Gastrocnemius medialis (tissue), 4 donors: ENCODE data around the gene MINDY4. TPM values are rescaled to one million over a fixed set of nuclear protein-coding genes. Genes with fewer than 3 reads are reported as not detected.
"Not testable (repeated sequence)": the region's sequence is repeated elsewhere in the genome, so short reads cannot be mapped to it uniquely, and the experiment has no call there.

ENCODE experiments used
- ATAC-seq, 2 donors: fragments of 150-250 bp; one replicate each; pipeline ENCODE4 v1.9.1; 2016
- DNase-seq, 2 donors: peaks; one replicate each; pipeline ENCODE4 v3.0.0-alpha.2; 2019
- H3K27ac ChIP-seq, 4 donors: fragments of 200-600 bp; sonication (generic); 1 replicate in 1 of 4; 2 replicates in 3 of 4; pipeline ENCODE4 v1.5.1; 2016 to 2018; ENCODE audit warnings: mild to moderate bottlenecking in 2 of 4, moderate library complexity in 1 of 4
- H3K27me3 ChIP-seq, 3 donors: fragments of 200-600 bp; sonication (generic) in 2 of 3; 1 replicate in 1 of 3; 2 replicates in 2 of 3; pipeline versions ENCODE4 v1.5.1 to v1.6.0; 2016 to 2019; ENCODE audit warnings: mild to moderate bottlenecking in 1 of 3, moderate library complexity in 1 of 3
- H3K36me3 ChIP-seq, 2 donors: fragments of 200-600 bp; sonication (generic) in 1 of 2; one replicate each; pipeline ENCODE4 v1.5.1; 2017 to 2018
- H3K4me1 ChIP-seq, 2 donors: fragments of 200-600 bp; sonication (generic) in 1 of 2; one replicate each; pipeline ENCODE4 v1.5.1; 2016 to 2017; ENCODE audit warnings: mild to moderate bottlenecking in 2 of 2
- H3K4me3 ChIP-seq, 4 donors: fragments of 200-600 bp; sonication (generic) in 3 of 4; 1 replicate in 1 of 4; 2 replicates in 3 of 4; pipeline ENCODE4 v1.5.1; 2016 to 2019; ENCODE audit warnings: mild to moderate bottlenecking in 2 of 4
- H3K9me3 ChIP-seq, 3 donors: fragments of 200-600 bp; sonication (generic) in 2 of 3; 1 replicate in 1 of 3; 2 replicates in 2 of 3; pipeline ENCODE4 v1.5.1; 2016 to 2019
- POLR2A ChIP-seq, 2 donors: fragments of 450-650 bp; IDR thresholded peaks; one replicate each; pipeline ENCODE4 v1.6.1; 2017; ENCODE audit warnings: antibody characterized with exemption in 2 of 2, mild to moderate bottlenecking in 2 of 2, moderate library complexity in 2 of 2
- in situ Hi-C, 4 donors: fragments of 200-750 bp; cut with MboI; loops; one replicate each; pipeline versions ENCODE4 v1.15.0 to v1.8.0; 2017; ENCODE audit warnings: low sequenced_read_pairs in 4 of 4
- intact Hi-C: fragments of 100-400 bp; cut with DNase I; formaldehyde crosslinking; loops from one replicate; pipeline ENCODE4 v1.15.1; 2023; ENCODE audit warnings: low total_unique reads
- total RNA-seq, 4 donors: library from RNA; depleted of rRNA; stranded (reverse); fragments of >200 nt; gene quantifications; one replicate each; pipeline versions ENCODE4 v1.1.0 to v1.2.3, GENCODE V29; 2016
- TF ChIP-seq, protein P1 (sequence below), 5 experiments: fragments of 450-650 bp in 3 of 5; fragments of 200-600 bp in 2 of 5; sonication (generic) in 2 of 5; IDR thresholded peaks in 4 of 5; conservative IDR thresholded peaks in 1 of 5; 1 replicate in 4 of 5; 2 replicates in 1 of 5; pipeline ENCODE4 v1.5.1; 2016 to 2019; ENCODE audit warnings: antibody characterized with exemption in 5 of 5, mild to moderate bottlenecking in 3 of 5, moderate library complexity in 3 of 5

Gene MINDY4
- total RNA-seq, 4 donors from 2014 or later = 1.4 to 4.3 (median 3.0) TPM

- H3K36me3 ChIP-seq = no peaks in the 10 kb centered on the region
- no peak for ATAC-seq
- H3K27ac ChIP-seq = no peak overlapping the region
- no peak overlapping the region for H3K4me3 ChIP-seq
- in situ Hi-C loops (no loop called here), intact Hi-C loops (no loop called here)
- H3K4me1 ChIP-seq = no peaks in the 10 kb centered on the region
- DNase-seq = no peak
- TF ChIP-seq, protein P1, sequence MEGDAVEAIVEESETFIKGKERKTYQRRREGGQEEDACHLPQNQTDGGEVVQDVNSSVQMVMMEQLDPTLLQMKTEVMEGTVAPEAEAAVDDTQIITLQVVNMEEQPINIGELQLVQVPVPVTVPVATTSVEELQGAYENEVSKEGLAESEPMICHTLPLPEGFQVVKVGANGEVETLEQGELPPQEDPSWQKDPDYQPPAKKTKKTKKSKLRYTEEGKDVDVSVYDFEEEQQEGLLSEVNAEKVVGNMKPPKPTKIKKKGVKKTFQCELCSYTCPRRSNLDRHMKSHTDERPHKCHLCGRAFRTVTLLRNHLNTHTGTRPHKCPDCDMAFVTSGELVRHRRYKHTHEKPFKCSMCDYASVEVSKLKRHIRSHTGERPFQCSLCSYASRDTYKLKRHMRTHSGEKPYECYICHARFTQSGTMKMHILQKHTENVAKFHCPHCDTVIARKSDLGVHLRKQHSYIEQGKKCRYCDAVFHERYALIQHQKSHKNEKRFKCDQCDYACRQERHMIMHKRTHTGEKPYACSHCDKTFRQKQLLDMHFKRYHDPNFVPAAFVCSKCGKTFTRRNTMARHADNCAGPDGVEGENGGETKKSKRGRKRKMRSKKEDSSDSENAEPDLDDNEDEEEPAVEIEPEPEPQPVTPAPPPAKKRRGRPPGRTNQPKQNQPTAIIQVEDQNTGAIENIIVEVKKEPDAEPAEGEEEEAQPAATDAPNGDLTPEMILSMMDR (IDR thresholded peaks at IDR 0.05 in 4 of 5, conservative IDR thresholded peaks at IDR 0.05 in 1 of 5) = no peak
- no peak for TF ChIP-seq POLR2A (IDR thresholded peaks at IDR 0.05)
- no peaks in the 10 kb centered on the region for H3K9me3 ChIP-seq
- H3K27me3 ChIP-seq = no peaks in the 10 kb centered on the region
These were observed 60.7 kb downstream of the MINDY4 start for GRCh38 chr7:30831936-30832335.

GRCh38 chr7:30834017-30834674 is 62.9 kb downstream of the MINDY4 start:
- H3K4me3 ChIP-seq, H3K36me3 ChIP-seq, H3K27ac ChIP-seq, H3K27me3 ChIP-seq, H3K9me3 ChIP-seq, DNase-seq, in situ Hi-C loops, ATAC-seq, intact Hi-C loops, H3K4me1 ChIP-seq: not testable (repeated sequence)

GRCh38 chr7:30835396-30835915 is 64.2 kb downstream of the MINDY4 start:
- Histone ChIP-seq H3K4me1 (no peaks in the 10 kb centered on the region), H3K9me3 (no peaks in the 10 kb centered on the region), H3K36me3 (no peaks in the 10 kb centered on the region), H3K27ac (no peak overlapping the region), H3K4me3 (no peak overlapping the region), H3K27me3 (no peaks in the 10 kb centered on the region)
- intact Hi-C loops (no loop called here), in situ Hi-C loops (no loop called here)
- TF ChIP-seq POLR2A (IDR thresholded peaks at IDR 0.05) = no peak
- TF ChIP-seq, protein P1 (IDR thresholded peaks at IDR 0.05 in 4 of 5, conservative IDR thresholded peaks at IDR 0.05 in 1 of 5) = no peak
- no peak for DNase-seq
- no peak for ATAC-seq

DNA sequence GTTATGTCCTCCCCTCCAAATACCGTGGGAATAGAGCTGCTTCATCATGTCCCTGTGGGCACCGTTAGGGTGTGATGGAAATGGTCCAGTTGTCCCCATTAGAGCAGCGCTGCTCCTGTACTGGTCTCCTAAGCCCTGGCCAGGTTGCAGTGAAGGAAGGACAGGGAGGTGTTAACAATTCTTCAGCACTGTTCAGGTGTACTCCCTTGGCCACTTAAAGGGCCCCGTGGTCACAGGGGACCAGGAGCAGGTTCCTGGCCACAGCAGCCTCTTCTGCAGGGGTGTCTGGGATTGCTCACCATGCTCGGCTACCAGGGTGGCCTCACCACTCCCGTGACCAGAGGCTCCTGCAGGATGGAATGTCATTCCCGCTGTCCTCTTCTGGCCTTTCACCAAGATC is 65.8 kb downstream of the MINDY4 start:
- H3K4me3 ChIP-seq = no peak overlapping the region
- in situ Hi-C loops (no loop called here), intact Hi-C loops (no loop called here)
- ATAC-seq (no peak), DNase-seq (no peak)
- no peaks in the 10 kb centered on the region for H3K9me3 ChIP-seq
- no peak overlapping the region for H3K27ac ChIP-seq
- no peaks in the 10 kb centered on the region for H3K27me3 ChIP-seq
- H3K4me1 ChIP-seq = no peaks in the 10 kb centered on the region
- TF ChIP-seq, protein P1 (IDR thresholded peaks at IDR 0.05 in 4 of 5, conservative IDR thresholded peaks at IDR 0.05 in 1 of 5) = no peak
- no peak for TF ChIP-seq POLR2A (IDR thresholded peaks at IDR 0.05)
- H3K36me3 ChIP-seq = no peaks in the 10 kb centered on the region

GRCh38 chr7:30837581-30837980 is 66.4 kb downstream of the MINDY4 start:
- ATAC-seq = no peak
- no peaks in the 10 kb centered on the region for H3K36me3 ChIP-seq

More at GRCh38 chr7:30837581-30837980, 66.4 kb downstream of the MINDY4 start:
- DNase-seq = no peak
- H3K4me3 ChIP-seq = no peak overlapping the region
- H3K4me1 ChIP-seq = no peaks in the 10 kb centered on the region
- no peak overlapping the region for H3K27ac ChIP-seq
- intact Hi-C loops = no loop called here
- no peaks in the 10 kb centered on the region for H3K27me3 ChIP-seq
- H3K9me3 ChIP-seq = no peaks in the 10 kb centered on the region
- in situ Hi-C loops = no loop called here
- TF ChIP-seq, protein P1 (IDR thresholded peaks at IDR 0.05 in 4 of 5, conservative IDR thresholded peaks at IDR 0.05 in 1 of 5) = no peak
- no peak for TF ChIP-seq POLR2A (IDR thresholded peaks at IDR 0.05)
